GM10248 (cell line): ENCODE data around the gene GUCY1A1.

ENCODE experiments used
- CTCF ChIA-PET: fragments of 300-600 bp; sonication (Branson Sonifier 250); formaldehyde crosslinking; extraction: SDS; loops from one replicate; lab custom pipeline; 2021; ENCODE audit warnings: antibody characterized with exemption; lab: Yijun Ruan, JAX
- POLR2A ChIA-PET: fragments of 350-650 bp; sonication (Branson Sonifier 250); formaldehyde crosslinking; extraction: SDS; loops from one replicate; lab custom pipeline; 2020; ENCODE audit warnings: antibody characterized with exemption; lab: Yijun Ruan, JAX
- DNase-seq: peaks from one replicate; pipeline ENCODE4 v3.0.0; 2012; ENCODE audit errors: extremely low spot score
- CTCF ChIP-seq: IDR thresholded peaks from 2 replicates; pipeline ENCODE4 v1.5.1; 2012; ENCODE audit warnings: mild to moderate bottlenecking, low read depth; ENCODE audit errors: extremely low read depth, missing control alignments, control extremely low read depth

GUCY1A1 gene

GRCh38 chr4:155781249-155781831, 114.7 kb downstream of the GUCY1A1 start:
- ChIA-PET POLR2A (no interaction called here), CTCF (interaction anchor here (0.9 to 1.9 kb wide), 2 partner anchors 8 to 252 kb away, joined by 3 to 6 read pairs; no protein-coding TSS in a partner anchor)
- TF ChIP-seq CTCF: no peak
- DNase-seq: no peak
